Upper lobe of left lung (tissue), 4 donors: ENCODE data around the gene RND1.

ENCODE experiments used
- CTCF ChIP-seq, 6 experiments: fragments of 450-650 bp in 4 of 6; fragments of 200-600 bp in 2 of 6; sonication (generic) in 2 of 6; IDR thresholded peaks; one replicate each; pipeline ENCODE4 v1.5.1; 2016 to 2019; ENCODE audit warnings: antibody characterized with exemption in 6 of 6
- POLR2A ChIP-seq, 4 donors: fragments of 450-650 bp; IDR thresholded peaks; one replicate each; pipeline ENCODE4 v1.5.1; 2016 to 2017; ENCODE audit warnings: antibody characterized with exemption in 4 of 4, mild to moderate bottlenecking in 2 of 4

- TF ChIP-seq POLR2A (IDR thresholded peaks at IDR 0.05): no peak
- peak; percentile 82 to 96 (median 94) for TF ChIP-seq CTCF (IDR thresholded peaks at IDR 0.05)
Measured at GRCh38 chr12:48852734-48853688, 12.7 kb downstream of the RND1 start.
